GM19023 (cell line): ENCODE results near the gene ARHGEF17.

Experiments used
- ATAC-seq: cut with Tn5 transposase; IDR thresholded peaks from one replicate; pipeline ENCODE4 v1.9.1; 2021; ENCODE audit warnings: mild to moderate bottlenecking, moderate library complexity; ENCODE audit not compliant: unreplicated experiment

ARHGEF17 gene

GRCh38 chr11:73376803-73377629, 68.9 kb downstream of the ARHGEF17 start:
- ATAC-seq: peak; percentile 23

GRCh38 chr11:73379189-73379880, 71.3 kb downstream of the ARHGEF17 start:
- ATAC-seq: no peak

DNA sequence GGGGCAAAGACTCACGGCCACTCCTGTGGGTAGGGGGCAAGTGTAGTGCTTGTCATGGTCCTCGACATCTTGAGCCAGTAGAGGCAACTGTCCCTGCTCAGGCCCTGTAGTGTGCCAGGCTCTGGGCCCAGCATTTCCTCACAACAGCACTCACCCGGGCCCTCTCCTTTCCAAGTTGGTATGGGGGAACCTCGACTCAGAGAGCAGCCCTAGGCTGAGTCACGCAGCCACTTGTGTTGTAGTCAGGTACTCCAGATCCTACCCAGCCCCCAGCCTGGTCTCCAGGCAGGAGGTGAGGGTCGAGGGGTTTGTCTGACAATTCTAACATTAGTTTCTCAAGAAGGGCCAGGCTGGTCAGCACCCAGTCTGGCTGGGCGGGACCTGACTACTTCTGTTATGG, 72.3 kb downstream of the ARHGEF17 start:
- no peak for ATAC-seq

DNA sequence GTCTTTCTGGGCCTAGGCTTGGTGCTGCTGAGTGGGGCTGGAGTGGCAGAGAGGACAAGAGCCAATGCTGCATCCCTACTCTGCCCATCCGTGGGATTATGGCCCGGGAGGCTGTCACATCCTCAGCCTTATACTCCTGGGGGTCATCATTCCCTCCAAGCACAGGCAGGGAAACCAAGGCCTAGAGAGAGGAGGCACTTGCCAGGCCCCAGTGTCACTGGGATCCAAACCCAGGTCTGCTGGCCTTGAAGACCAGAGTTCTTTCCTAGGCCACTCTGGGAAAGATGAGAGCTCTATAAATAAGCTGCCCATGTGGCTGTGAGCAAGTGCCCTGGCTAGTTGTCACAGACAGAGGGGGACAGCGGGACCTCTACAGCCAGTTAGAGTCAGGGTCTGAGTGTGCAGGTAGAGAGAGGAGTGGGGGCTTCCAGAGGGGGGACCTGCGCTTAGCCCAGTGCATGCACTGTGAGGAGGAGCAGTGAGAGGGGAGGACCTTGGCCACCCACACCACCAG, 72.9 kb downstream of the ARHGEF17 start:
- ATAC-seq: no peak

DNA sequence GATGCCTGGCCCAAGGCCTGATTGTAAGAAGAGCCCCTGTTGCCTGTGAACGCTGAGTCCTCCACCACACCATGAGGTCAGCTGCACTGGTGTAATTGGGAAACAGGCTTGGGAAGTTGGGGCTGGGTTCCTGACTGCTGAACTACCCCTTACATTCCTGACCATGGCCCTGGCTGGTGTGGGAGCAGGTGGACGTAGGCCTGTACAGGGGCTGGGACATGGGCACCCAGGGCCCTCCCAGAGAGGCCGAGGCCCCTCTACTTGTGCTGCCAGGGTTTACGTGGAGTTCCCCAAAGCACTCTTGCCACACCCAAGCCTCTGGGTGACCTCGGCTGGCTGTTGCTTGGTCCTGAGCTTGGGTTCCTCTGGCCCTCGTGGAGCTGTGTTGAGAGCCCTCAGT, 73.5 kb downstream of the ARHGEF17 start:
- no peak for ATAC-seq

DNA sequence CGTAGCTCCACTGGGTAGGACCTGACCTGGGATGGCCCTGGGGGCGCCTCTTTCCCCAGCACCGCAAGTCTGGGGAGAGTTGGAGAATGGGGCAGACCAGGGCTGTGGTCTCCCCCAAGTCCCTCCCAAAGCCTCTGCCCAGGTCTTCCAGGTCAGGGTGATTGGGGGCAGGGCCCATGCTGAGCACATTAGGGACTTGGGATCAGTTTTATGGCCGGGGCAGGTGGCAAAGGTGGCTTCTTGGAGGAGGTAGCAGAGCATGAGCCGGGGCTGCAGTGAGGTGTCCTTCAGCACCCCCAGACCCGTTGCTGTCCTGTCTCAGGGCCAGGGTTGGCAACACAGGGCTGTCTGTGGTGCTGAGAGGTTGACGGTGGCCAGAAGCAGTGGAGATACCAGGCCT, 74.1 kb downstream of the ARHGEF17 start:
- ATAC-seq: no peak

- ATAC-seq: no peak
Observed at GRCh38 chr11:73382747-73383146, 74.7 kb downstream of the ARHGEF17 start.

DNA sequence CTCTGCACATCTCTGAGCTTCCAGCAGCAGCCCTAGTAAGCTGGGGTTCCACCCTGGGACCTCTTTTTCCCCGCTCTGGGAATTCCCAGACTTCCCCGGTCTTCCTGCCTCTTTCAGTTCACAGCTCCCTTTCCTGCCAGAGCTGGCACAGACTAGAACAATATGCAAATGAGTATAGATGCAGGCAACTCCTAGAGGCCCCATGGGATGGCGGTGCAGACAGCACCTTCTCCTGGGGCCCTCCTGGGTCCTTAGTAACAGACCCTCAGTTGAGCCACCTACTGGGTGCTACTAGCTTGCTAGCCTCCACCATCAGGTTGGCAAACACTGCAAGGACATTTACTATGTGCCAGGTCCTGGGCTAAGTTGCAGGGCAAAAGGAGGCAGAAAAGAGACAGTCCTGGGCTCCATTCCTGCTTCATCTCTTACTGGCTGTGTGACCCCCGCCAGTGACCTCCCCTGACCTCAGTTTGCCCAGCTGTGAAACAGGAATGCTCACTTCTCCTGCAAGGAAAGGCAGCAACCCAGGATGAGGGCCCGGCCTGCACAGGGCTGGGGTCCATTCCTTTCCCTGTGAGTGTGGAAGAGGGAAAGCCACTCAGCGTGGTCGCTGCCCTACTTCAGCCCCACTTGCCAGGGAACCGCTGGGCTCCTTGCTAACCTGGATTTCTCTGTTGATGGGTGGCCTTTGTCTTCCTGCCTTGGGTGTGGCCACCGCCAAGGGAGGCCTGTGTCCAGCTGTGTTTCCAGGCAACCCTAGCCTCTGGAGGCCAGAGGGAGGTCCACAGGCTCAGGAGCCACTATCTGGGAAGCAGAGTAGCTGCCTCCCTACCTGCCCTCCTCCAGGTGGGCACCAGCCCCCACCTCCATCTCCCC, 75.4 kb downstream of the ARHGEF17 start:
- ATAC-seq: no peak

GRCh38 chr11:73384125-73384441, 76.0 kb downstream of the ARHGEF17 start:
- ATAC-seq: no peak

- ATAC-seq: no peak
Observed at GRCh38 chr11:73384531-73384871, 76.4 kb downstream of the ARHGEF17 start.

GRCh38 chr11:73384872-73385689, 77.0 kb downstream of the ARHGEF17 start:
- ATAC-seq: peak; percentile 35

GRCh38 chr11:73386016-73386415, 77.9 kb downstream of the ARHGEF17 start:
- no peak for ATAC-seq

DNA sequence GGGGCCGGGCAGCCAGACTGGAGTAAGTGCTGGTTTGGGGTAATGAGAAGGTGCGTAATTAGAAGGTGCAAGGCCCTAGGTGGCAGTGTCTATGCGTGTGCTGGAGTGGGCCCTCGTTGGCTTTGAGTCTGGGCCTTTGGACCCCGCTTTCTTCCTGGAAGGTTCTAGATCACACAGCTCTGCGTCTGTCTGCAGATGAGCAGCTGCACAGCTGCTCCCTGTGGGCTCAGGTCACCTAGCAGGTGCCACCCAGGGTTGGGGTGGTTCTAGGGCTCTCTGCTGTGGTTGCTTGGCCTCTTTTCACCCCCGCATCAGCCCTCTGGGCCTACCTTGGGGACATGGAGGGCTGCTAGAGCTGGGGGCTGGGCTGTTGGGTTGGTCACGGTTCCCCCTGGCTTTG, 78.5 kb downstream of the ARHGEF17 start:
- ATAC-seq: no peak

DNA sequence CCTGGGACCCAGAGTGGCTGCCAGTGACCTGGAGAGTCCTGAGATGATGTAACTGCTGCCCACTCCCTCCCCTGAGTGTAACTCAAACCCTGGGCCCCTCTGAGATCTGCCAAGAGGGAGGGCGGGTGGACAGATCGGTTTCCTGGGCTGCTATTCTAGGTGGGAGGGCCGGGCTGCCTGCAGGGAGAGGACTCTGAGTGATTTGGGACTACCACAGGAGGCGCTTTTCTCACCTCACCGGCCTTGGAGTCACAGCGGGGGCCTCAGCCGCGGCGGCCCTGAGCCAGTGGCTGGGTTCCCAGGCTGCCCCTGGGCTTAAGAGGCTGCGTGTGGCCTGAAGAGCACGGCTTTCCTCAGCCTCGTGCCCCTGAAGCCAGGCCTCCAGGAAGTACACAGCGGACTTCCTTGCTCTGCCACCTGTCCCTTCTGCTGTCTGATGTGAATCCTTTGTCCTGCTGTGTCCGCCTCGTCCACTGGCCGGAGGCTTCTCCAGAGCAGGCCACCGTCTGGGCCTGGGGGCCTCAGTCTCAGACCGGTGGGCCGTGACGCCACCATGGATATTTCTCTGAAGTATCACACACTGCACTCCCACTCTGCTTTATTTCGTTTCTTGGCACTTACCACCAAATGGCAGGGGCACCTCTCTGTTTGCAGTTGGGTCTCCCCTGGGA, 79.7 kb downstream of the ARHGEF17 start:
- no peak for ATAC-seq

DNA sequence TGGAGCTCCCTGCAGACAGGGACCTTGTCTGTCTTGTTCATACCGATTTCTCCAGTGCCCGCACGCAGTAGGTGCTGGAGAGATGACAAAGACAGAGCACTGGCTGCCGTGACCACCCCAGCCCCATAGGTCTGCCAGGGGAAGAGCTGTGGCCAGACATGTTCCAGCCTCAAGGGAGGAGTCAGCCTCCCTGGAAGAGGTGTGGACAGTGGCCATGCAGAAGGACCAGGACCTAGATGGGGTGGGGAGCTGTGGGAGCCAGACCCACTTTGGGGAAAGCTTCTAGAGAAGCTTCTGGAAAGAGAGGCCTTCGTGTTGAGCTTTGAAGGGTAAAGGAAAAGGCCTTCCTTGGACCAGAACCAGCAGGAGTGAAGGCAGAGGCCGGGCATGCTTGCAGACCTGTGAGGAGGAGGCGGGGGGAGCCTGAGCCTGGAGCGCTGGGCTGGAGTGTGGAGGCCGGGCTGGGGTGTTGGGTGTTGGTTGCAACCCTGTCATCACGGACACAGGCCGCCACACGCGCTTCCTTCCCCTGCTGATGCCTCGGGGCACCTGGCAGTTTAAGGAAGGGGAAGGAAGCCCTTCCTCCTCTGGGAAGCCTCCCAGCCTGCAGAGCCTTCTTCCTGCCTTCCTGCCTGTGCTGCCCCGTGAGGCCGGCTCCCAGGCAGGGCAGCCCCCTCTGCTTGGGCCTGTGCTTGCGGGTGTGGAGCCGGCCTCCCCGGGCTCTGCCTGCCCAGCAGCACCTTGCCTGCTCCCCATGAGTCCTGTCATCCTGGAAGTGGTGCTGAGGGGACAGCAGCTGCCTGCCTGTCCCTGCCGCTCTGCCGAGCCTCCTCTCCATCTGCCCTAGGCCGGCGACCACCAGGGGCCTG, 80.4 kb downstream of the ARHGEF17 start:
- no peak for ATAC-seq

DNA sequence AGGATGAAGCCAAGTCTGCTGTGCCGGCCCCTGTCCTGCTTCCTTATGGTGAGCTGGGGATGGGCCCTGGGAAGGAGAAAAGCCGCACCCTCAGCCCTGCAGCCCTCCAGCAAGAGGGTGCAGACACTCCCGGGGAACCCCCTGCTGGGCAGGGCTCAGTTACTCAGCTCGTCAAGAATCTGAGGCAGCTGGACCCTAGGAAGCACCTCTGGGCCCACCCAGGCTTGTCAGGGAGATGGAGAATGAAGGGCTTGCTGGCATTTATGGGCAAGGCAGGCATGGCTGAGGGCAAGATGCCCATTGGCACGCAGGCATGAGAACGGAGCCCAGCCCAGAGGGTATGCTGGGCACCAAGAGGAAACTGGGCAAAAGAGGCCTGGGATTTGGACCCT, 81.1 kb downstream of the ARHGEF17 start:
- no peak for ATAC-seq

- ATAC-seq: no peak
Observed at GRCh38 chr11:73389916-73390315, 81.8 kb downstream of the ARHGEF17 start.

DNA sequence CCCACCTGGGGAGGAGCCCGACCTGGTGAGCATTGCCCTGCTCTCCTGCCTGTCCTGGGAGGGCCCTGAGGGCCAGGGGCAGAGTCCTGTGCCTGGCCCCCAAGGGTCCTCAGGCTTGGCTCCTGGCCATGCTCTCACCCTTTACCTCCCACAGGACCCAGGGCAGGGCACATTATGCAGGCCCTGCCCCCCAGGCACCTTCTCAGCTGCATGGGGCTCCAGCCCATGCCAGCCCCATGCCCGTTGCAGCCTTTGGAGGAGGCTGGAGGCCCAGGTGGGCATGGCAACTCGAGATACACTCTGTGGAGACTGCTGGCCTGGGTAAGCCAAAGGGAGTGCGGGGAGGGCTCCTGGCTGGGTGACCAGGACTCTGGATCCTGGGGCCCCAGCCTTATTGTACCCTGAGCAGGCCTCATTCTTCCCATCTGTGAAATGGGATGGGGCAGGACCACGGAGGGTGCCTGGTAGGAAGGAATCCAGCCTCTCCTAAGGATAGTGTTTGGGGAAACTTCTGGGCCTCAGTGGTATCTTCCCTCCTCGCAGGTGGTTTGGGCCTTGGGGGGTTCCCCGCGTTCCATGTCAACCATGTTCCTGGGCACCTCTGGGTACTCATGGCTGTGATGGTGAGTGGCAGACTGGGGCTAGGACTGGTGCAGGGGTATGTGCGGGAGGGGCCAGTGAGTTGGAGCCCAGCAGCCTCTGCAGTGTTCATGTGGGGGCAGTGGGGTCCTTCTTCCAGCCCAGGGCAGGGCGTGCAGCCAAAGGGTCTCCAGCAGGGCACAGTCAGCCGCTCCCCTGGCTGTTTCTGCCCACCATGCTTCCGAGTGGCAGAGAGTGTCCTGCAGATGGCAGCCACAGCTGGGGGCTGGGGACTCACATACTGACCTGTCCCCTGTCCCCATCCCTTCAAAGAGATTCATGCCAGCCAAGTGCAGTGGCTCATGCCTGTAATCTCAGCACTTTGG, 82.8 kb downstream of the ARHGEF17 start:
- no peak for ATAC-seq
